Bronchial epithelial cell (primary cell): ENCODE measurements around the gene COX6A1. TPM values are rescaled to one million over a fixed set of nuclear protein-coding genes. Genes with fewer than 3 reads are reported as not detected.
A peak's percentile ranks its signal among the peaks of the same experiment; 100 is the strongest.

Experiments used
- DNase-seq: peaks from one replicate; pipeline ENCODE4 v3.0.0-alpha.2; 2010; ENCODE audit warnings: low read depth
- FAIRE-seq: peaks from 2 replicates; lab custom pipeline; 2011; peaks lifted over from hg19 to GRCh38; lab: Jason Lieb, UNC
- H3K27me3 ChIP-seq: 2 replicates; pipeline ENCODE4 v1.5.1; 2011; ENCODE audit warnings: low read length; ENCODE audit not compliant: control insufficient read depth, insufficient read depth
- H3K36me3 ChIP-seq: 2 replicates; pipeline ENCODE4 v1.5.1; 2011; ENCODE audit warnings: low read length; ENCODE audit not compliant: control insufficient read depth, insufficient read depth
- H3K4me3 ChIP-seq: 2 replicates; pipeline ENCODE4 v1.5.1; 2011; ENCODE audit warnings: mild to moderate bottlenecking, low read depth, low read length, control low read depth
- CTCF ChIP-seq: IDR thresholded peaks from 2 replicates; pipeline ENCODE4 v1.5.1; 2011; ENCODE audit warnings: mild to moderate bottlenecking, moderate library complexity, low read length, control low read depth, inconsistent platforms; ENCODE audit not compliant: insufficient read depth, severe bottlenecking
- total RNA-seq: library from RNA; depleted of rRNA; stranded (reverse); fragments of >200 nt; gene quantifications from 2 replicates; pipeline ENCODE4 v1.2.1, GENCODE V29; 2014

COX6A1 gene
- total RNA-seq, 1 donor from 2014 or later = 659 TPM

DNA sequence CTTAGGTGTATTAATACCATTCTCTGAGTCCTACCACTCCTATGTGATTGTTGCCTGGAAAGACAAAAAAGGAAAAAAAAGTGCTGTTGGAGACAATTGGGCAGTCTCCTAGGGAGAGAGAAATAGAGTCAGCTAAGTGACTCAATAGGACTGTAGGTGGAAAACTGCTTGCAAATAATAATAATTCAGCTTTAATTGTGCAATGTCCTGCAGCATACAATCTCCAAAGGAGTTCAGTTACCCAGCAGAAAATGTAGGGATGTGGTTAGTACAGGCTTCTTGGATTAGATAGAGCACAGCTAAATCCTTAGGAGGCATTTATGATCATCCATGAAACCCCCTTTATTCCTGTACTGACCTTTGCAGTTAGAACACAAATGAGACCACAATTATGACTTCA, 34.6 kb downstream of the COX6A1 start:
- H3K4me3 ChIP-seq = no peak overlapping the region
- no peak for TF ChIP-seq CTCF
- DNase-seq = no peak
- H3K36me3 ChIP-seq = peaks cover 1% of the 10 kb centered on the region
- FAIRE-seq = no peak
- no peaks in the 10 kb centered on the region for H3K27me3 ChIP-seq

DNA sequence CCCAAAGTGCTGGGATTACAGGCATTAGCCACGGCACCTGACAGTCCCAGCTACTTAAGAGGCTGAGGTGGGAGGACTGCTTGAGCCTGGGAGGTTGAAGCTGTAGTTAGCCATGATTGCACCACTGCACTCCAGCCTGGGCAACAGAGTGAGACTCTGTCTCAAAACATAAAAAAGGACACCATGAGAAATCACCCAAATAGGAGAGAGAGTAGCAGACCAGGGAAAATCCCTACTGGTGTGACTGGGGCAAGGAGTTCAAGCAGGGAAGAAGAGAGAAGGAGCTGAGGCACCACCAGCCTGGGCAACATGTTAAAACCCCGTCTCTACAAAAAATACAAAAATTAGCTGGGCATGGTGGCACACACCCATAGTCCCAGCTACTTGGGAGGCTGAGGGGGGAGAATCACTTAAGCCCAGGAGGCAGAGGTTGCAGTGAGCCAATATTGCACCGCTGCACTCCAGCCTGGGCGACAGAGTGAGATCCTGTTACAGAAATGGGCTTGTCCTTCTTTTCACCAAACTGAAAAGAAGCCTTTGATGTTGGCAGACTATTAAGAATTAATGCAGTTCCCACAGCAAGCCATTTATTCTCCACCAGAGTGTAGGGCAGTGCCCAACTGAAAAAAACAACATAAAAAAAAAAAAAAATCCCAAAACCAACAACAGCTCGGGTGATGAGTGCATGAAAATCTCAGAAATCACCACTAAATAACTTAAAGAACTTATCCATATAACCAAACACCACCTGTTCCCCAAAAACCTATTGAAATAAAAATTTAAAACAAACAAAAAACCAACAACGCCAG, 36.1 kb downstream of the COX6A1 start:
- TF ChIP-seq CTCF = no peak
- no peak for FAIRE-seq
- H3K36me3 ChIP-seq = no peaks in the 10 kb centered on the region
- no peaks in the 10 kb centered on the region for H3K27me3 ChIP-seq
- no peak overlapping the region for H3K4me3 ChIP-seq
- DNase-seq = no peak

GRCh38 chr12:120474616-120474960, 36.7 kb downstream of the COX6A1 start:
- FAIRE-seq = peak; percentile 52
- H3K4me3 ChIP-seq = no peak overlapping the region
- DNase-seq = peak; percentile 98

DNA sequence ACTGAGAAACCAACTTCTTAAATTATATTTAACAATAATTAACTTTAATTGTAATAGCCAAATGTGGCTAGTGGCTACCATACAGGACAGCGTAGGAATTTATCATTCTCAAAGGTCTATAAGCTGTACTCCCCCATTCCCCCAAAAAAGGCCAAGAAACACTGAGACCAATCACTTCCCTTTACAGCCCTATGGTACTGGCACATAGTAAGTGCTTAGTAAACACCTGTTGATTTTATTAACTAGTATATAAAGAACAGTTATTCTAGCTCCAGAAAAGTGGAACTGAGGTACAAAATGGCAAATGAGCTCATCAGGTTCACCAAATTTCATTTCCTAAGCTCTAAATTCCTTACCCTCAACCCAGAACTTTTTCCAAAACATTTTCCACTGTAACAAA, 37.7 kb downstream of the COX6A1 start:
- Histone ChIP-seq H3K27me3 (no peaks in the 10 kb centered on the region), H3K4me3 (no peak overlapping the region), H3K36me3 (no peaks in the 10 kb centered on the region)
- TF ChIP-seq CTCF = no peak
- FAIRE-seq (no peak), DNase-seq (no peak)

More at GRCh38 chr12:120474616-120474960, 36.7 kb downstream of the COX6A1 start:
- no peak for TF ChIP-seq CTCF
- H3K27me3 ChIP-seq = no peaks in the 10 kb centered on the region
- no peaks in the 10 kb centered on the region for H3K36me3 ChIP-seq

DNA sequence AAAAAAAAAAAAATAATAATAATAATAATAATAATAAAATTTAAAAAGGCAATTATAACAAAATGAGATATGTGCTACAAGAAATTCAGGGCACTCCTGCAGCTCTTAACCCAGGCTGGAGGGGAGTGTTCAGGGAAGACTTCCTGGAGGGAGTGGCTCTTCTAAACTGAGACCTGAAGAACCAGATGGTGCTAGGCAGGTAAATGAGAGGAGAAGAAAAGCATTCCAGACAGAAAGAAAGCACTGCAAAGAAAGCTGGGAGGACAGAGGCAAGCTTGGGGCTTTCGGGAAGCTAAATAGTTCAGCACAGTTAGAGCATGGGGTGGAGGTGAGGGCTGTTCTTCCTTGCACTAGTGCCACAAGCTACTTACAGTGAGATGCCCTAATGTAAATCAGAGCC, 41.5 kb downstream of the COX6A1 start:
- no peaks in the 10 kb centered on the region for H3K36me3 ChIP-seq
- H3K27me3 ChIP-seq = no peaks in the 10 kb centered on the region
- FAIRE-seq (no peak), DNase-seq (no peak)
- H3K4me3 ChIP-seq = no peak overlapping the region
- TF ChIP-seq CTCF = no peak

DNA sequence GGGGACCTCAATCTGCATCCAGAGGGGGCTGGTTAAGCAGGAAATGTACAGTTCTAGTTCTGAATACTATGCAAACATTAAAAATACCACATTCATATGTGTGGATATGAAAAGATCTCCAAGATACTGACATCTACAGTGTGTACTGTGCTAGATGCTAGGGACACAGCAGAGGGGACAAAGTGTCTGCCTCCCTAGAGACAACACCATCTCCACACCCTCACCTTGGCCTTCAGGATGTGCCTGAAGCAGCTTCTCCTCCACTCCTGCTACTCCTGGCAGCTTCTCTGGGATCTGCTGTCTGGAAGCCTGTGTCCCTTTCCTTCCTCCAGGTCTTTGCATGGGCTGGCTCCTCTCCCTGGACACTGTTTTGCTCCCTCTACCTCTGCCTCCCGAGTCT, 42.3 kb downstream of the COX6A1 start:
- no peak for TF ChIP-seq CTCF
- H3K27me3 ChIP-seq = no peaks in the 10 kb centered on the region
- FAIRE-seq = no peak
- H3K4me3 ChIP-seq = no peak overlapping the region
- no peak for DNase-seq
- H3K36me3 ChIP-seq = no peaks in the 10 kb centered on the region
